ENCODE results near the gene SYNE2. TPM values are rescaled to one million over a fixed set of nuclear protein-coding genes. Genes with fewer than 3 reads are reported as not detected.
"Not testable (repeated sequence)": the region's sequence is repeated elsewhere in the genome, so short reads cannot be mapped to it uniquely, and the experiment has no call there.

Gene SYNE2
- total RNA-seq, 4 donors from 2014 or later: 101 to 162 (median 114) TPM

DNA sequence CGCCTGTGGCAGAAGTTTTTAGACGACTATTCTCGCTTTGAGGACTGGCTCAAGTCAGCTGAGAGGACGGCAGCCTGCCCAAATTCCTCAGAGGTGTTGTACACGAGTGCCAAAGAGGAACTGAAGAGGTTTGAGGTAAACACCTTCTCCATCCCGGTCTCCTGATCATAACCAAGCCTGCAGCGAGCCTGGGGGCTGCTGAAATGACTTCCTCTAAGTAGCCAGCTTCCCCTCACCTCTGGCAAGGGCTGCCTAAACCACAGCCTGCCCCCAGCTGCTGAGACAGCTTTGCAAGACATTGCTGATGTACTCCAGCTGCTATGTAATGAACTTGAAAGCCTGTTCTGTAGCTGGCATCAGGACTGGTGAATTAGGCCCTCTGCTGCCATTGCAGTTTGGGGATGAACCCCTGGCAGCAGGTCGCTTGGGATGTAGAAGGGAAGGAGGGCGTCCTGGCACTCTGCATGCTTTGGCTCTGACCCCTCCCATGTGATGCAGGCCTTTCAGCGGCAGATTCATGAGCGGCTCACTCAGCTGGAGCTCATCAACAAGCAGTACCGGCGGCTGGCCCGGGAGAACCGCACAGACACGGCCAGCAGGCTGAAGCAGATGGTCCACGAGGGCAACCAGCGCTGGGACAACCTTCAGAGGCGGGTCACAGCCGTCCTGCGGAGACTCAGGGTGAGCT lies 356.8 kb downstream of the SYNE2 start:
- no peaks in the 10 kb centered on the region for H3K36me3 ChIP-seq
- intact Hi-C loops (cut with DNase I; ENCODE audit: low total_unique reads): no loop called here
- H3K4me3 ChIP-seq: no peak overlapping the region
- H3K27me3 ChIP-seq: no peaks in the 10 kb centered on the region
- H3K9me3 ChIP-seq: no peaks in the 10 kb centered on the region
- TF ChIP-seq, protein P1, sequence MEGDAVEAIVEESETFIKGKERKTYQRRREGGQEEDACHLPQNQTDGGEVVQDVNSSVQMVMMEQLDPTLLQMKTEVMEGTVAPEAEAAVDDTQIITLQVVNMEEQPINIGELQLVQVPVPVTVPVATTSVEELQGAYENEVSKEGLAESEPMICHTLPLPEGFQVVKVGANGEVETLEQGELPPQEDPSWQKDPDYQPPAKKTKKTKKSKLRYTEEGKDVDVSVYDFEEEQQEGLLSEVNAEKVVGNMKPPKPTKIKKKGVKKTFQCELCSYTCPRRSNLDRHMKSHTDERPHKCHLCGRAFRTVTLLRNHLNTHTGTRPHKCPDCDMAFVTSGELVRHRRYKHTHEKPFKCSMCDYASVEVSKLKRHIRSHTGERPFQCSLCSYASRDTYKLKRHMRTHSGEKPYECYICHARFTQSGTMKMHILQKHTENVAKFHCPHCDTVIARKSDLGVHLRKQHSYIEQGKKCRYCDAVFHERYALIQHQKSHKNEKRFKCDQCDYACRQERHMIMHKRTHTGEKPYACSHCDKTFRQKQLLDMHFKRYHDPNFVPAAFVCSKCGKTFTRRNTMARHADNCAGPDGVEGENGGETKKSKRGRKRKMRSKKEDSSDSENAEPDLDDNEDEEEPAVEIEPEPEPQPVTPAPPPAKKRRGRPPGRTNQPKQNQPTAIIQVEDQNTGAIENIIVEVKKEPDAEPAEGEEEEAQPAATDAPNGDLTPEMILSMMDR (IDR thresholded peaks at IDR 0.05): no peak
- TF ChIP-seq POLR2A (IDR thresholded peaks at IDR 0.05): no peak
- peak overlapping the region; percentile 15 to 41 for H3K27ac ChIP-seq
- DNase-seq: peak in 1 of 2 donors; percentile 57
- H3K4me1 ChIP-seq: no peaks in the 10 kb centered on the region

DNA sequence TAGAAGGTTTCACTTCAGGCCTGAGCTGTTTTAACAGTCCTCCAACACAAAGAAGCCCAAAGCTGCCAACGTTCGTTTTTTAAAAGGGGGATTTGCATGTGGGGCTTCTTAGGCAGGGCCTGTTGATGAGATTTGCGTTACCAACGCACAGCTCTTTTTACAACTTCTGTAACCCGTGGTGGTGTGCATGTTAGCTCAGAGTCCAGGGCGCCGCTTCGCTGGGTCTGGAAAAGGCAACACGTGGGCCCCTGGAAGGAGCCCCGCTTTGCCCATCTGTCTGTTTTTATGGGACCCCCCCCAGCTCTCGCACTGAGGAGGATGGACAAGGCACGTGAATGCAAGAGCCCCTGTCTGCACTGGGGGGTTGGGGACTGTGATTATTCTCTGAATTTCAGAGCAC lies 357.4 kb downstream of the SYNE2 start:
- Histone ChIP-seq H3K27me3 (no peaks in the 10 kb centered on the region), H3K27ac (peak overlapping the region; percentile 15 to 41), H3K4me3 (no peak overlapping the region), H3K4me1 (no peaks in the 10 kb centered on the region), H3K36me3 (no peaks in the 10 kb centered on the region), H3K9me3 (no peaks in the 10 kb centered on the region)
- no peak for TF ChIP-seq POLR2A (IDR thresholded peaks at IDR 0.05)
- TF ChIP-seq, protein P1 (IDR thresholded peaks at IDR 0.05): no peak
- no peak for DNase-seq
- intact Hi-C loops (cut with DNase I; ENCODE audit: low total_unique reads): no loop called here

DNA sequence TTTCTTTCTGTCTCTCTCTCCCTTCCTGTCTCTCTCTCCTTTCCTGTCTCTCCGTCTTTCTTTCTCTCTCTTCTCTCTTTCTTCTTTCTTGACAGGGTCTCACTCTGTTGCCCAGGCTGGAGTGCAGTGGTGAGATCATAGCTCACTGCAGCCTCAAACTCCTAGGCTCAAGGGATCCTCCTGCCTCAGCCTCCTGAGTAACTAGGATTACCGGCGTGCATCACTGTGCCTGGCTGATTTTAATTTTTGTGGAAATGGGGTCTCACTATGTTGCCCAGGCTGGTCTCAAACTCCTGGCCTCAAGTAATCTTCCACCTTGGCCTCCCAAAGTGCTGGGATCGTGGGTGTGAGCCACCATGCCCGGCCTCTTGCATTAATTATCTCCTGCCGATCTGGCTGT lies 358.1 kb downstream of the SYNE2 start:
- H3K27ac ChIP-seq; H3K4me1 ChIP-seq; H3K27me3 ChIP-seq; DNase-seq; intact Hi-C loops (cut with DNase I; ENCODE audit: low total_unique reads); H3K4me3 ChIP-seq; H3K36me3 ChIP-seq; H3K9me3 ChIP-seq: not testable (repeated sequence)

DNA sequence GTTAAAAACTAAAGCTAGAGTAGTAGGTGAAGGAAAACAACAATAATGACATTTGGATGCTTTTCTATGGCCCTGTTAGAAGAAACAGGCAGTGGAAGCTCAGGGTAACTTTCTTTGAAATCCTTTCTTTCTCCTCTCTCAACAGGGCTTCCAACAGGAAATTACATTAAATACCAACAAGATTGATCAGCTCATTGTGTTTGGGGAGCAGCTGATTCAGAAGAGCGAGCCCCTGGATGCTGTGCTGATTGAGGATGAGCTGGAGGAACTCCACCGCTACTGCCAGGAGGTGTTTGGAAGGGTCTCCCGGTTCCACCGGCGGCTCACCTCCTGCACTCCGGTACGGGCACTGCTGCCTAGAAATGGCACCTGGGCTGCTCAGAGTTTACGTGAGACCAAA lies 359.9 kb downstream of the SYNE2 start:
- TF ChIP-seq POLR2A (IDR thresholded peaks at IDR 0.05): no peak
- TF ChIP-seq, protein P1 (IDR thresholded peaks at IDR 0.05): no peak
- no peak for DNase-seq
- intact Hi-C loops (cut with DNase I; ENCODE audit: low total_unique reads): no loop called here
- Histone ChIP-seq H3K27me3 (no peaks in the 10 kb centered on the region), H3K36me3 (no peaks in the 10 kb centered on the region), H3K4me1 (no peaks in the 10 kb centered on the region), H3K27ac (no peak overlapping the region), H3K4me3 (no peak overlapping the region), H3K9me3 (no peaks in the 10 kb centered on the region)

DNA sequence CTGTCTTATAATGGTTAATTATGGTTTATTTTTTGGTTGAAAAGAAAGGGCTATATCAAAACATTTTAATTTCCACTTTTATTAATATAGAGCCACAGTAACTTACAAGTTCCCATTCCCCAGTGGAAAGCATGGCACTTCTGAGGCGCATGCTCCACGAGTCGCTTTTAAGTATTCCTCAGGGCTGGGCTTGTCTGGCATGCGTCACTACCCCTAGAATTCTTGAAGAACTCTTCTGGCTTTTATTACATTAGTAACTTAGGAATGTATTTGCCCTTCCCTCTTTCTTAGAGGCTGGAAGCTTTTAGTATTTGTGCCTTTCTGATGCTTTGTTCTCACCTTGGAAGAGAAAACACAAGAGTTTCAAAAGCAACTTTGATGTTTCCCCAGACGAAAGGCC lies 360.3 kb downstream of the SYNE2 start:
- intact Hi-C loops (cut with DNase I; ENCODE audit: low total_unique reads): no loop called here
- Histone ChIP-seq H3K9me3 (no peaks in the 10 kb centered on the region), H3K27ac (no peak overlapping the region), H3K36me3 (no peaks in the 10 kb centered on the region), H3K27me3 (no peaks in the 10 kb centered on the region), H3K4me1 (no peaks in the 10 kb centered on the region), H3K4me3 (no peak overlapping the region)
- TF ChIP-seq POLR2A (IDR thresholded peaks at IDR 0.05): no peak
- TF ChIP-seq, protein P1 (IDR thresholded peaks at IDR 0.05): no peak
- DNase-seq: no peak
